ENCODE results near the gene ZC3HAV1.

DNA sequence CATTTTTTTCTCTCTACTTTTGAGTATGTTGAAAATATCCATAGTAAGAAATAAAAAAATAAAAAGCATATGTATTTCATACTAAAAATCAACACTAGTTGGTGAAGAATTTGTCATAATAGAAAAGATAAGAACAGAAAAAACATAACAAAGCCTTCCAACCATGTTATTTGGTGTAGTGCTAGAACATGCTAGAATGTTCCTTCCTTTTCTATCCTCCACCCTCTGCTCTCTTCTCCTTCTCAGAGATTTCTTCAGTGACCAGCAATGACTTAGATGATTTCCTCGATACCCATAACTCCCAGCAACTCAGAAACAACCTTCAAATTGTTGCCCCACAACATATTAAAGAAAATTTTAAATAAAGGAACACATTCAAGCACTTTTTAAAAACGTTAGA, 2.6 kb downstream of the ZC3HAV1 start:
- no peak for TF ChIP-seq ZNF136 (CRISPR knock-in tag; IDR thresholded peaks at IDR 0.05; ENCODE audit: low read depth)
- TF ChIP-seq RAD21 (CRISPR knock-in tag; IDR thresholded peaks at IDR 0.05) = no peak
- TF ChIP-seq, protein P1, sequence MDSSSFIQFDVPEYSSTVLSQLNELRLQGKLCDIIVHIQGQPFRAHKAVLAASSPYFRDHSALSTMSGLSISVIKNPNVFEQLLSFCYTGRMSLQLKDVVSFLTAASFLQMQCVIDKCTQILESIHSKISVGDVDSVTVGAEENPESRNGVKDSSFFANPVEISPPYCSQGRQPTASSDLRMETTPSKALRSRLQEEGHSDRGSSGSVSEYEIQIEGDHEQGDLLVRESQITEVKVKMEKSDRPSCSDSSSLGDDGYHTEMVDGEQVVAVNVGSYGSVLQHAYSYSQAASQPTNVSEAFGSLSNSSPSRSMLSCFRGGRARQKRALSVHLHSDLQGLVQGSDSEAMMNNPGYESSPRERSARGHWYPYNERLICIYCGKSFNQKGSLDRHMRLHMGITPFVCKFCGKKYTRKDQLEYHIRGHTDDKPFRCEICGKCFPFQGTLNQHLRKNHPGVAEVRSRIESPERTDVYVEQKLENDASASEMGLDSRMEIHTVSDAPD (CRISPR knock-in tag; IDR thresholded peaks at IDR 0.05) = no peak
- TF ChIP-seq, protein P2, sequence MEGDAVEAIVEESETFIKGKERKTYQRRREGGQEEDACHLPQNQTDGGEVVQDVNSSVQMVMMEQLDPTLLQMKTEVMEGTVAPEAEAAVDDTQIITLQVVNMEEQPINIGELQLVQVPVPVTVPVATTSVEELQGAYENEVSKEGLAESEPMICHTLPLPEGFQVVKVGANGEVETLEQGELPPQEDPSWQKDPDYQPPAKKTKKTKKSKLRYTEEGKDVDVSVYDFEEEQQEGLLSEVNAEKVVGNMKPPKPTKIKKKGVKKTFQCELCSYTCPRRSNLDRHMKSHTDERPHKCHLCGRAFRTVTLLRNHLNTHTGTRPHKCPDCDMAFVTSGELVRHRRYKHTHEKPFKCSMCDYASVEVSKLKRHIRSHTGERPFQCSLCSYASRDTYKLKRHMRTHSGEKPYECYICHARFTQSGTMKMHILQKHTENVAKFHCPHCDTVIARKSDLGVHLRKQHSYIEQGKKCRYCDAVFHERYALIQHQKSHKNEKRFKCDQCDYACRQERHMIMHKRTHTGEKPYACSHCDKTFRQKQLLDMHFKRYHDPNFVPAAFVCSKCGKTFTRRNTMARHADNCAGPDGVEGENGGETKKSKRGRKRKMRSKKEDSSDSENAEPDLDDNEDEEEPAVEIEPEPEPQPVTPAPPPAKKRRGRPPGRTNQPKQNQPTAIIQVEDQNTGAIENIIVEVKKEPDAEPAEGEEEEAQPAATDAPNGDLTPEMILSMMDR (CRISPR knock-in tag; IDR thresholded peaks at IDR 0.05) = no peak
- no peak for TF ChIP-seq TP53 (CRISPR knock-in tag; conservative IDR thresholded peaks at IDR 0.05)
- no peak for TF ChIP-seq MIER3 (CRISPR knock-in tag; IDR thresholded peaks at IDR 0.05; ENCODE audit: borderline replicate concordance)
- TF ChIP-seq HNRNPK (IDR thresholded peaks at IDR 0.05; ENCODE audit: low read depth, low read length, poor library complexity, severe bottlenecking) = no peak
